KMS-11 (cell line): ENCODE data around the gene EVA1C.

Experiments
- H2AFZ ChIP-seq: fragments of 200-600 bp; sonication (generic); 2 replicates; pipeline ENCODE4 v1.6.1; 2016; ENCODE audit warnings: antibody characterized with exemption, mixed run types, low read depth
- H3K27ac ChIP-seq: fragments of 200-600 bp; sonication (generic); 2 replicates; pipeline ENCODE4 v1.6.1; 2016; ENCODE audit warnings: mild to moderate bottlenecking, mixed run types
- H3K27me3 ChIP-seq: fragments of 200-600 bp; sonication (generic); 2 replicates; pipeline ENCODE4 v1.6.1; 2017; ENCODE audit warnings: mild to moderate bottlenecking, low read depth, mixed run types, moderate library complexity; ENCODE audit not compliant: insufficient read depth
- H3K36me3 ChIP-seq: fragments of 200-600 bp; sonication (generic); 2 replicates; pipeline ENCODE4 v1.6.1; 2017; ENCODE audit warnings: mild to moderate bottlenecking, mixed run types; ENCODE audit not compliant: insufficient read depth
- H3K4me1 ChIP-seq: fragments of 200-600 bp; sonication (generic); 2 replicates; pipeline ENCODE4 v1.6.1; 2016; ENCODE audit warnings: mild to moderate bottlenecking, low read depth, mixed run types; ENCODE audit not compliant: poor library complexity, severe bottlenecking
- H3K4me2 ChIP-seq: fragments of 200-600 bp; sonication (generic); 2 replicates; pipeline ENCODE4 v1.7.0; 2016; ENCODE audit warnings: mild to moderate bottlenecking, mixed run types
- H3K4me3 ChIP-seq: fragments of 200-600 bp; sonication (generic); IDR thresholded peaks from 2 replicates; pipeline ENCODE4 v1.6.1; 2017; ENCODE audit warnings: low read depth, low read length, mixed read lengths; ENCODE audit not compliant: insufficient read depth
- H3K79me2 ChIP-seq: fragments of 200-600 bp; sonication (generic); 2 replicates; pipeline ENCODE4 v1.6.1; 2016; ENCODE audit warnings: low read depth, mixed run types; ENCODE audit not compliant: insufficient read depth
- H3K9ac ChIP-seq: fragments of 200-600 bp; sonication (generic); 2 replicates; pipeline ENCODE4 v1.6.1; 2016; ENCODE audit warnings: mild to moderate bottlenecking, mixed run types
- H4K20me1 ChIP-seq: fragments of 200-600 bp; sonication (generic); 2 replicates; pipeline ENCODE4 v1.6.1; 2016; ENCODE audit warnings: mild to moderate bottlenecking, mixed run types; ENCODE audit not compliant: insufficient read depth
- TF ChIP-seq, protein P1 (sequence below): fragments of 200-600 bp; sonication (generic); conservative IDR thresholded peaks from 2 replicates; pipeline ENCODE4 v1.6.1; 2017; ENCODE audit warnings: low read depth, mild to moderate bottlenecking, antibody characterized with exemption, low read length, moderate library complexity, mixed read lengths

The EVA1C gene

DNA sequence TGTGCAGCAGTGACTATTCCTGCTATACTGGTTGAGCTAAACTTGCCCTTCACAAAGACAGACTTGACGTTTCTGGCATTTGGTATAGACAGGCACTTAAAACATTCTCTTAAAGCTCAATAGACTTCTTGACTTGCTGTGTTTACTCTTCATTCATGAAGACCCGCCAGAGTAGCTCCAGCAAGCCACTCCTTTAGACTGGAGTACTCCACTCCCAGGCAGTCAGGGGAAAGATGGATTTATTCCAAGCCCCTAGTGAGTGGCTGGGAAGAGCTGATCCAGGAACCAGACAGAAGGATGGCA is 70.7 kb downstream of the EVA1C start:
- TF ChIP-seq, protein P1, sequence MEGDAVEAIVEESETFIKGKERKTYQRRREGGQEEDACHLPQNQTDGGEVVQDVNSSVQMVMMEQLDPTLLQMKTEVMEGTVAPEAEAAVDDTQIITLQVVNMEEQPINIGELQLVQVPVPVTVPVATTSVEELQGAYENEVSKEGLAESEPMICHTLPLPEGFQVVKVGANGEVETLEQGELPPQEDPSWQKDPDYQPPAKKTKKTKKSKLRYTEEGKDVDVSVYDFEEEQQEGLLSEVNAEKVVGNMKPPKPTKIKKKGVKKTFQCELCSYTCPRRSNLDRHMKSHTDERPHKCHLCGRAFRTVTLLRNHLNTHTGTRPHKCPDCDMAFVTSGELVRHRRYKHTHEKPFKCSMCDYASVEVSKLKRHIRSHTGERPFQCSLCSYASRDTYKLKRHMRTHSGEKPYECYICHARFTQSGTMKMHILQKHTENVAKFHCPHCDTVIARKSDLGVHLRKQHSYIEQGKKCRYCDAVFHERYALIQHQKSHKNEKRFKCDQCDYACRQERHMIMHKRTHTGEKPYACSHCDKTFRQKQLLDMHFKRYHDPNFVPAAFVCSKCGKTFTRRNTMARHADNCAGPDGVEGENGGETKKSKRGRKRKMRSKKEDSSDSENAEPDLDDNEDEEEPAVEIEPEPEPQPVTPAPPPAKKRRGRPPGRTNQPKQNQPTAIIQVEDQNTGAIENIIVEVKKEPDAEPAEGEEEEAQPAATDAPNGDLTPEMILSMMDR, result no peak
- Histone ChIP-seq H3K36me3 (no peaks in the 10 kb centered on the region), H2AFZ (no peak overlapping the region), H3K27me3 (no peaks in the 10 kb centered on the region), H3K79me2 (no peaks in the 10 kb centered on the region), H3K4me2 (no peak overlapping the region), H3K4me1 (peaks cover under 1% of the 10 kb centered on the region), H3K27ac (no peak overlapping the region), H3K4me3 (no peak overlapping the region), H4K20me1 (no peaks in the 10 kb centered on the region), H3K9ac (no peak overlapping the region)

DNA sequence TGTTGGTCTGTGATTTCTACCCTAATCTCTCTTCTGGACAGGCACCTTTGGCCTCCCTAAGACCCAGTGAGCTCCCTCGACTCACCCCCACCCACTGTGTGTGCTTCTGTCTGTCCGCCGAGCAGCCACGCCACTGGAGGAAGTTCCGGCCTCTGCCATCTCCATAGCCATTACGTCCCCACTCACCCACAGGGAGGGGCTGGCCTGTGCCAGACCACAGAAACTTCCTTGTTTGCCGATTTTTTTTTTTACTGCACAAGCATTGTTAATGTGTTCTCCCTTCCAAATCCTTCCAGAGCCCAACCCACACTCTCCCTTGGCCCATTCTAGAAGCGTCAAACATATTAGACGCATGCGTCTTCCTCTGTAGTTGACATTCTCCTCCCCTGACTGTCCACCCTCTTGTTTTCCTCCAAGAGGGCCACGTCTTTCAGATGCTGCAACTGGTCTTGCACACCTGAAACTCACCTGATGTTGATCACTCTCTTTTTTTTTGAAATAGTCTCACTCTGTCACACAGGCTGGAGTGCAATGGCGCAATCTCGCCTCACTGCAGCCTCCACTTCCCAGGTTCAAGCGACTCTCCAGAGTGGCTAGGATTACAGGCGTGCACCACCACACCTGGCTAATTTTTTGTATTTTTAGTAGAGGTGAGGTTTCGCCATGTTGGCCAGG is 72.3 kb downstream of the EVA1C start:
- Histone ChIP-seq H2AFZ (no peak overlapping the region), H3K4me3 (no peak overlapping the region), H3K79me2 (no peaks in the 10 kb centered on the region), H3K9ac (no peak overlapping the region), H3K36me3 (no peaks in the 10 kb centered on the region), H4K20me1 (no peaks in the 10 kb centered on the region), H3K27ac (no peak overlapping the region), H3K4me1 (peaks cover 3% of the 10 kb centered on the region), H3K27me3 (no peaks in the 10 kb centered on the region), H3K4me2 (no peak overlapping the region)
- TF ChIP-seq, protein P1, result no peak

DNA sequence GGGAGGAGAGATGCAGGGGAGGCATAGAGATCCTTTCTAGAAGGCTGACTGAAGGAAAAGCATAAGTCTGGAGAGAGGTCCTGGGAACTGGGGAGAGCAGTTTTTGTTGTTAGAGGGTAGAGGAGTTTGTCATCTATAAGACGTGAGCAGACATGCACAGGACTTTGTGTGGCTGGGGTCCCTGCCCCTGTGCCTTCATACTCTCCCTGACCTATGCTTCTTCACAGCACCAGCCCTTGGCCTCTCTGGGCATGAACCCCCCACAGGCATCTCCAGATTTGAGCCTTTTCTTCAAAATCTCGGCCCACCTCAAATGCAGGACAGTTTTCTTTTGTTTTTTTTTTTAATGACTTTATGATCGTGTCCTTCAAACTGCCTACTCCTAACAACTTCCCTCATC is 79.9 kb downstream of the EVA1C start:
- TF ChIP-seq, protein P1, result no peak
- no peaks in the 10 kb centered on the region for H3K27me3 ChIP-seq
- no peak overlapping the region for H2AFZ ChIP-seq
- no peaks in the 10 kb centered on the region for H3K79me2 ChIP-seq
- H3K9ac ChIP-seq, result no peak overlapping the region
- H3K27ac ChIP-seq, result no peak overlapping the region
- H3K4me1 ChIP-seq, result peaks cover 3% of the 10 kb centered on the region
- no peak overlapping the region for H3K4me3 ChIP-seq
- no peak overlapping the region for H3K4me2 ChIP-seq
- H3K36me3 ChIP-seq, result no peaks in the 10 kb centered on the region
- H4K20me1 ChIP-seq, result no peaks in the 10 kb centered on the region

DNA sequence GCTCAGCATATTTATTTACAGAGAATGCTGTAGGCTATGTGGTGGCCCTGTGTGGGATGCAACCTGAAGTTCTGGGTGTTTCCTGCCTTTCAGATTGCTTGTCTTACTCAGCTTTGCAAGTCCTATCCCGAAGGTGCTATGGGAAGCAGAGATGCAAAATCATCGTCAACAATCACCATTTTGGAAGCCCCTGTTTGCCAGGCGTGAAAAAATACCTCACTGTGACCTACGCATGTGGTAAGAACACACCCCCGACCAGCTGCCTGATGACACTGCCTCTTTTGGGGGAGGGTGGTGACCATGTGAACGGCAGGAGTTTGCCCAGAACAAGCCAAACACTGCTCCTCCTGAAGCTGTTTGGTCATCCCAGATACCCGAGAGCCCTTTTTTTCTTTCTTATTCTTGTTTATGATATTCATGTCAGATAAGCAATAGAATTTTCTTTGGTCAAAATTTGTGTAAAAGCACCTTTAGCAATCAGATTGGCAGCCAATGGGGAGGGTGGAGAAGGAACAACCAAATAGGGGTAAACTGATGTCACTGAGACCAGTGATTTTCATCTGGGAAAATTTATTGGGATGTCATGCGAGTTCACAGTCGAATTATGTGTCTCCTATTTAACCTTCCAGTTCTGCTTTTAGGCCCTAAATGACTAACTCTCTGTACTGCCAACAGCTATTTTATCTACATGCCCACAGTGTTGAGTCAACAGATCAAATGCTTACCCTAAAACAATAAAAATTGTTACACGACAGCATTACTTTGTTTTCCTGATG is 82.6 kb downstream of the EVA1C start:
- H3K4me1 ChIP-seq, result no peaks in the 10 kb centered on the region

More for the DNA sequence above, 82.6 kb downstream of the EVA1C start:
- Histone ChIP-seq H3K4me3 (no peak overlapping the region), H3K27me3 (no peaks in the 10 kb centered on the region), H3K9ac (no peak overlapping the region), H3K27ac (no peak overlapping the region), H3K79me2 (no peaks in the 10 kb centered on the region), H3K4me2 (no peak overlapping the region), H4K20me1 (no peaks in the 10 kb centered on the region), H3K36me3 (no peaks in the 10 kb centered on the region), H2AFZ (no peak overlapping the region)
- TF ChIP-seq, protein P1, result no peak
